ENCODE measurements around the gene ITPR1. TPM values are rescaled to one million over a fixed set of nuclear protein-coding genes. Genes with fewer than 3 reads are reported as not detected.

Gene ITPR1
- total RNA-seq, 1 donor from 2014 or later = 251 TPM

- peak; percentile 11 for DNase-seq (ENCODE audit: low spot score)
Measured at GRCh38 chr3:4716706-4717362, 223.7 kb downstream of the ITPR1 start.

GRCh38 chr3:4717363-4717740 is 224.2 kb downstream of the ITPR1 start:
- no peak for DNase-seq (ENCODE audit: low spot score)

- no peak for DNase-seq (ENCODE audit: low spot score)
Measured at GRCh38 chr3:4718179-4718736, 225.1 kb downstream of the ITPR1 start.

- DNase-seq (ENCODE audit: low spot score) = no peak
Measured at GRCh38 chr3:4719046-4719501, 225.9 kb downstream of the ITPR1 start.

GRCh38 chr3:4720316-4721075 is 227.3 kb downstream of the ITPR1 start:
- DNase-seq (ENCODE audit: low spot score) = peak; percentile 72

- peak; percentile 56 for DNase-seq (ENCODE audit: low spot score)
Measured at GRCh38 chr3:4721511-4721911, 228.4 kb downstream of the ITPR1 start.

- peak; percentile 76 for DNase-seq (ENCODE audit: low spot score)
Measured at GRCh38 chr3:4722103-4722502, 229.0 kb downstream of the ITPR1 start.

- peak; percentile 52 for DNase-seq (ENCODE audit: low spot score)
Measured at GRCh38 chr3:4724051-4724629, 231.0 kb downstream of the ITPR1 start.

GRCh38 chr3:4726549-4726948 is 233.4 kb downstream of the ITPR1 start:
- DNase-seq (ENCODE audit: low spot score) = no peak

- DNase-seq (ENCODE audit: low spot score) = no peak
Measured at GRCh38 chr3:4729061-4729973, 236.2 kb downstream of the ITPR1 start.

GRCh38 chr3:4730719-4731118 is 237.6 kb downstream of the ITPR1 start:
- DNase-seq (ENCODE audit: low spot score) = no peak

- DNase-seq (ENCODE audit: low spot score) = no peak
Measured at GRCh38 chr3:4731543-4732111, 238.5 kb downstream of the ITPR1 start.

- no peak for DNase-seq (ENCODE audit: low spot score)
Measured at GRCh38 chr3:4732925-4733324, 239.8 kb downstream of the ITPR1 start.

- no peak for DNase-seq (ENCODE audit: low spot score)
Measured at GRCh38 chr3:4734454-4734853, 241.3 kb downstream of the ITPR1 start.

- no peak for DNase-seq (ENCODE audit: low spot score)
Measured at GRCh38 chr3:4735243-4735642, 242.1 kb downstream of the ITPR1 start.

GRCh38 chr3:4736284-4736861 is 243.2 kb downstream of the ITPR1 start:
- DNase-seq (ENCODE audit: low spot score) = peak; percentile 72

- DNase-seq (ENCODE audit: low spot score) = no peak
Measured at GRCh38 chr3:4738737-4739274, 245.7 kb downstream of the ITPR1 start.

- DNase-seq (ENCODE audit: low spot score) = no peak
Measured at GRCh38 chr3:4739289-4740236, 246.4 kb downstream of the ITPR1 start.
